GM10847 (cell line): ENCODE data around the gene MPP2.

Source experiments
- POLR2A ChIP-seq: IDR thresholded peaks from 2 replicates; pipeline ENCODE4 v1.6.1; 2011; ENCODE audit not compliant: insufficient read length; ENCODE audit errors: extremely low read depth

MPP2 gene

GRCh38 chr17:43849116-43849515 is 58.2 kb downstream of the MPP2 start:
- TF ChIP-seq POLR2A, result no peak

- TF ChIP-seq POLR2A, result no peak
These were observed 58.7 kb downstream of the MPP2 start for GRCh38 chr17:43848601-43849000.

GRCh38 chr17:43846963-43847371 is 60.4 kb downstream of the MPP2 start, which contains the start of gene CD300LG:
TSS of gene CD300LG (plus strand) at chr17:43847176. CDS start at chr17:43847217, 41 bp downstream.
- no peak for TF ChIP-seq POLR2A

- no peak for TF ChIP-seq POLR2A
These were observed 61.1 kb downstream of the MPP2 start for GRCh38 chr17:43846221-43846712.

- TF ChIP-seq POLR2A, result no peak
These were observed 61.6 kb downstream of the MPP2 start for GRCh38 chr17:43845766-43846165.

GRCh38 chr17:43844241-43844640 is 63.1 kb downstream of the MPP2 start:
- no peak for TF ChIP-seq POLR2A

- no peak for TF ChIP-seq POLR2A
These were observed 64.4 kb downstream of the MPP2 start for GRCh38 chr17:43842975-43843325.

- no peak for TF ChIP-seq POLR2A
These were observed 66.1 kb downstream of the MPP2 start for GRCh38 chr17:43841282-43841681.

GRCh38 chr17:43840814-43841213 is 66.5 kb downstream of the MPP2 start:
- TF ChIP-seq POLR2A, result no peak

GRCh38 chr17:43839670-43840108 is 67.6 kb downstream of the MPP2 start:
- no peak for TF ChIP-seq POLR2A

GRCh38 chr17:43834106-43834505 is 73.2 kb downstream of the MPP2 start:
- no peak for TF ChIP-seq POLR2A

GRCh38 chr17:43832976-43833829 is 74.1 kb downstream of the MPP2 start, which contains the start of gene MPP3:
TSS of gene MPP3 (minus strand) at chr17:43833146. CDS start at chr17:43831906, 1,240 bp downstream.
- no peak for TF ChIP-seq POLR2A

GRCh38 chr17:43832168-43832975 is 75.0 kb downstream of the MPP2 start:
- TF ChIP-seq POLR2A, result no peak

GRCh38 chr17:43831633-43832032 is 75.7 kb downstream of the MPP2 start:
- no peak for TF ChIP-seq POLR2A

GRCh38 chr17:43830510-43831140 is 76.7 kb downstream of the MPP2 start:
- TF ChIP-seq POLR2A, result no peak
